ENCODE results near the gene GDF2. TPM values are rescaled to one million over a fixed set of nuclear protein-coding genes. Genes with fewer than 3 reads are reported as not detected.

Gene GDF2
- total RNA-seq, 1 experiment from 2014 or later = not detected

DNA sequence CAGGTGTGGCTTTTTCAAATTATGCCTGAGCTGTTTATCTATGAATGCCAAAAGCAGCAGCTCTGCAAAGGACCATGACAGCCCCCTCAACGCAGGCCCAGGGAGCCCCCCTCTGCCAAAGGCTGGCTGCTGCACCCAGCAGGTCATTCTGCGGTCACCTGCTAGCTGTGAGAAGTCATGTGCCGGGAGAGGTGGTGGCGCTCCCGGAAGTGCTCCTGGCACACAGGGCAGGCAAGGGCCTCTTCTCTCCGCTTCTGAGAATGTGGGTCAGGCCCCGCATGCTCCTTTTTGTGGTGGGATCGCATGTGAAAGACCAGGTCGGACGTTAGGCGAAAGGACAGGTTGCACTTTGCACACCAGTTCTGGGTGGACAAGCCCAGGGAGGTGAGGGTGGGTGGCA lies 45.4 kb downstream of the GDF2 start:
- POLR2A ChIA-PET (ENCODE audit: low non-redundant PET) = no interaction called here
- CTCF ChIA-PET = no interaction called here

DNA sequence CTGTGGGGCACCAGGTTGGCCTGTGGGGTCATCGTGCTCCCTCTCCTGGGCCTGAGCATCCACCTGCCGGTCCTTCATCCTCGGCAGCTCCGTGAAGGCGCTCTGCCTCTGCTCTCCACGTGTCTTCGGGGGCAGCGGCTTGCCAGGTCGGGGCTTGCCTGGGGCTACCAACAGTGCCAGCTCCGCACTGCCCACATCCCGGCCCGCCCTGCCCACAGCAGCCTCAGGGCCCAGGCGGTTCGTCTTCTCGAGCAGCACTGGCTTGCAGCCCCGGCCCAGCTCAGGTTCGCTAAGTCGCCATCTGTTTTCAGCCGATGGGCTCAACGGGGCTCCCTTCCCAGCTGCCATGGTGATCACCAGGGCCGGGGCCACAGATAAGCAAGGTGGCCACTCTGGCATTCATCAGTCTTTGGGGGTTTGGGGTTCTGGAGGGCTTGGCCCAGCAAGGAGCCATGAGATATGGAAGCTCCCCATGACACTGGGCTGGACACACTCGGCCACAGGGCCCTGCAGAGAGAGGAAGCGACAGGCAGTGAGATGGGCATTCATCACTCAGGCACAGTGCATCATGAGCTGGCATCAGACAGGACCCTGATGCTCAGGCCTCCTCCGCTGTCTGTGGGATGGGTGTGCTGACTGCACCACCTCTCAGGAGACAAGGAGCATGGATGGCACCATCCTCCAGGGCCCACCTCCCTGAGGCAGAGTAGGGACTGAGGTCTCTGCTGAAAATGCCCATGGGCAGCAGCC lies 46.4 kb downstream of the GDF2 start:
- Histone ChIP-seq H3K27ac (ENCODE audit: low read depth, low read length, poor library complexity, severe bottlenecking) (no peak overlapping the region), H3K27me3 (replicated peaks; ENCODE audit: insufficient read depth, low read depth, low read length, poor library complexity) (no peaks in the 10 kb centered on the region), H3K4me1 (ENCODE audit: insufficient read depth, low read length, poor library complexity, severe bottlenecking) (no peaks in the 10 kb centered on the region), H3K9me3 (ENCODE audit: low read depth, low read length, poor library complexity, severe bottlenecking) (no peaks in the 10 kb centered on the region), H3K36me3 (ENCODE audit: insufficient read depth, low read length, poor library complexity, severe bottlenecking) (no peaks in the 10 kb centered on the region), H3K4me3 (ENCODE audit: low read depth, low read length, poor library complexity, severe bottlenecking) (no peak overlapping the region)
- ChIA-PET CTCF (no interaction called here), POLR2A (ENCODE audit: low non-redundant PET) (no interaction called here)
- no peak for TF ChIP-seq EZH2 (IDR thresholded peaks at IDR 0.05; ENCODE audit: borderline replicate concordance, low read depth, low read length, poor library complexity, severe bottlenecking)
- TF ChIP-seq, protein P1, sequence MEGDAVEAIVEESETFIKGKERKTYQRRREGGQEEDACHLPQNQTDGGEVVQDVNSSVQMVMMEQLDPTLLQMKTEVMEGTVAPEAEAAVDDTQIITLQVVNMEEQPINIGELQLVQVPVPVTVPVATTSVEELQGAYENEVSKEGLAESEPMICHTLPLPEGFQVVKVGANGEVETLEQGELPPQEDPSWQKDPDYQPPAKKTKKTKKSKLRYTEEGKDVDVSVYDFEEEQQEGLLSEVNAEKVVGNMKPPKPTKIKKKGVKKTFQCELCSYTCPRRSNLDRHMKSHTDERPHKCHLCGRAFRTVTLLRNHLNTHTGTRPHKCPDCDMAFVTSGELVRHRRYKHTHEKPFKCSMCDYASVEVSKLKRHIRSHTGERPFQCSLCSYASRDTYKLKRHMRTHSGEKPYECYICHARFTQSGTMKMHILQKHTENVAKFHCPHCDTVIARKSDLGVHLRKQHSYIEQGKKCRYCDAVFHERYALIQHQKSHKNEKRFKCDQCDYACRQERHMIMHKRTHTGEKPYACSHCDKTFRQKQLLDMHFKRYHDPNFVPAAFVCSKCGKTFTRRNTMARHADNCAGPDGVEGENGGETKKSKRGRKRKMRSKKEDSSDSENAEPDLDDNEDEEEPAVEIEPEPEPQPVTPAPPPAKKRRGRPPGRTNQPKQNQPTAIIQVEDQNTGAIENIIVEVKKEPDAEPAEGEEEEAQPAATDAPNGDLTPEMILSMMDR (conservative IDR thresholded peaks at IDR 0.05; ENCODE audit: low read depth, low read length) = no peak
- DNase-seq (ENCODE audit: low spot score) = no peak
- intact Hi-C loops (cut with micrococcal nuclease; ENCODE audit: unreplicated experiment) = no loop called here
- BruUV-seq (replicated peaks) = no TSS peak

More for the DNA sequence above, 45.4 kb downstream of the GDF2 start:
- no peak overlapping the region for H3K27ac ChIP-seq (ENCODE audit: low read depth, low read length, poor library complexity, severe bottlenecking)
- BruUV-seq (replicated peaks) = no TSS peak
- no peaks in the 10 kb centered on the region for H3K4me1 ChIP-seq (ENCODE audit: insufficient read depth, low read length, poor library complexity, severe bottlenecking)
- H3K36me3 ChIP-seq (ENCODE audit: insufficient read depth, low read length, poor library complexity, severe bottlenecking) = no peaks in the 10 kb centered on the region
- H3K9me3 ChIP-seq (ENCODE audit: low read depth, low read length, poor library complexity, severe bottlenecking) = no peaks in the 10 kb centered on the region
- no peaks in the 10 kb centered on the region for H3K27me3 ChIP-seq (replicated peaks; ENCODE audit: insufficient read depth, low read depth, low read length, poor library complexity)
- no peak for DNase-seq (ENCODE audit: low spot score)
- intact Hi-C loops (cut with micrococcal nuclease; ENCODE audit: unreplicated experiment) = no loop called here
- no peak for TF ChIP-seq EZH2 (IDR thresholded peaks at IDR 0.05; ENCODE audit: borderline replicate concordance, low read depth, low read length, poor library complexity, severe bottlenecking)
- TF ChIP-seq, protein P1 (conservative IDR thresholded peaks at IDR 0.05; ENCODE audit: low read depth, low read length) = no peak
- no peak overlapping the region for H3K4me3 ChIP-seq (ENCODE audit: low read depth, low read length, poor library complexity, severe bottlenecking)

DNA sequence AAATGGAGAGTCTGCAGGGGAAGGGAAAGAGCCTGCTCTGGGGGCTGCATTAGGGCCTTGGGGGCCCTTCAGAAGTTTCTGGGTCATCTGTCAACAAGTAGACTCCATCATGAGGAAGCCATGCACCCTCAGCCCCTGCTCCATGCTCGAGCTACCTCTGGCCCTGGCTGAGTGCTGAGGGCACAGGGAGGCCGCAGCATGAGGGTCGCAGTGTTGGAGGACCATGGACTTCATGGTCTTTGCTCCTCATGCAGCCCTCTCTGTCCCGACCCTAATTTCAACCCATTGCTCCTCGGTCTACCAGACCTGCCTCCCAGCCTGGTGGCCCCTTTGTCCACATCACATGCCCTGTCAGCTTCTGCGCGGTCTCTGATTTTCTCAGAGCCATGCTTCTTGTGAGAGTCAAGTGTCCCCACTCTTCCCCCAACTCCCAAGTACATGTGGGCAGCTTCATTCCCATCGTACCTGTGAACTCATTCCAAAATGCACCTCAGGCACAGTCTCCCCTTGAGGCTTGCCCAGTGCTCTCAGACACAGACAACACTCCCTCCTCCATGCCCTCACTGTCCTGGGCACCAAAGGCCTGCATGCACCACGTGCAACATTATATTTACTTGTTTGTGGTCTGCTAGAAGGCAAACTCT lies 47.1 kb downstream of the GDF2 start:
- H3K4me3 ChIP-seq (ENCODE audit: low read depth, low read length, poor library complexity, severe bottlenecking) = no peak overlapping the region
- DNase-seq (ENCODE audit: low spot score) = no peak
- H3K9me3 ChIP-seq (ENCODE audit: low read depth, low read length, poor library complexity, severe bottlenecking) = no peaks in the 10 kb centered on the region
- H3K36me3 ChIP-seq (ENCODE audit: insufficient read depth, low read length, poor library complexity, severe bottlenecking) = no peaks in the 10 kb centered on the region
- intact Hi-C loops (cut with micrococcal nuclease; ENCODE audit: unreplicated experiment) = no loop called here
- no peak overlapping the region for H3K27ac ChIP-seq (ENCODE audit: low read depth, low read length, poor library complexity, severe bottlenecking)
- H3K27me3 ChIP-seq (replicated peaks; ENCODE audit: insufficient read depth, low read depth, low read length, poor library complexity) = no peaks in the 10 kb centered on the region
- no peak for TF ChIP-seq EZH2 (IDR thresholded peaks at IDR 0.05; ENCODE audit: borderline replicate concordance, low read depth, low read length, poor library complexity, severe bottlenecking)
- TF ChIP-seq, protein P1 (conservative IDR thresholded peaks at IDR 0.05; ENCODE audit: low read depth, low read length) = no peak
- H3K4me1 ChIP-seq (ENCODE audit: insufficient read depth, low read length, poor library complexity, severe bottlenecking) = no peaks in the 10 kb centered on the region
- ChIA-PET CTCF (no interaction called here), POLR2A (ENCODE audit: low non-redundant PET) (no interaction called here)
- no TSS peak for BruUV-seq (replicated peaks)
